ENCODE results near the gene ZNF783. TPM values are rescaled to one million over a fixed set of nuclear protein-coding genes. Genes with fewer than 3 reads are reported as not detected.

ZNF783 gene
- total RNA-seq, 1 donor from 2014 or later, result 7.5 TPM

Other genes with a start within 250 kb of the ZNF783 start
- gene PDIA4, start 233.7 kb upstream of the ZNF783 start, total RNA-seq, result 411 and 434 TPM in 2 replicates
- 7.7 and 13.3 TPM in 2 replicates for gene ZNF786, start 171.5 kb upstream of the ZNF783 start, total RNA-seq
- 3.5 and 3.9 TPM in 2 replicates for gene ZNF425, start 135.9 kb upstream of the ZNF783 start, total RNA-seq
- 8.7 and 8.8 TPM in 2 replicates for gene ZNF398, start 114.7 kb upstream of the ZNF783 start, total RNA-seq
- gene ZNF282, start 66.7 kb upstream of the ZNF783 start, total RNA-seq, result 31.3 and 61.8 TPM in 2 replicates
- gene ZNF212, start 22.5 kb upstream of the ZNF783 start, total RNA-seq, result 3.7 and 4.6 TPM in 2 replicates
- 4.9 and 8.5 TPM in 2 replicates for gene ZNF777, start 198.9 kb downstream of the ZNF783 start, total RNA-seq
- gene ZNF746, start 235.6 kb downstream of the ZNF783 start, total RNA-seq, result 22.7 and 24.3 TPM in 2 replicates

All from dermis blood vessel endothelial cell (primary cell).